NCI-H2196 (cell line): ENCODE results near the gene PTH1R.

Experiments used
- DNase-seq: peaks from one replicate; lab custom pipeline; 2025; ENCODE audit not compliant: unreplicated experiment; lab: John Stamatoyannopoulos, UW

Gene PTH1R

DNA sequence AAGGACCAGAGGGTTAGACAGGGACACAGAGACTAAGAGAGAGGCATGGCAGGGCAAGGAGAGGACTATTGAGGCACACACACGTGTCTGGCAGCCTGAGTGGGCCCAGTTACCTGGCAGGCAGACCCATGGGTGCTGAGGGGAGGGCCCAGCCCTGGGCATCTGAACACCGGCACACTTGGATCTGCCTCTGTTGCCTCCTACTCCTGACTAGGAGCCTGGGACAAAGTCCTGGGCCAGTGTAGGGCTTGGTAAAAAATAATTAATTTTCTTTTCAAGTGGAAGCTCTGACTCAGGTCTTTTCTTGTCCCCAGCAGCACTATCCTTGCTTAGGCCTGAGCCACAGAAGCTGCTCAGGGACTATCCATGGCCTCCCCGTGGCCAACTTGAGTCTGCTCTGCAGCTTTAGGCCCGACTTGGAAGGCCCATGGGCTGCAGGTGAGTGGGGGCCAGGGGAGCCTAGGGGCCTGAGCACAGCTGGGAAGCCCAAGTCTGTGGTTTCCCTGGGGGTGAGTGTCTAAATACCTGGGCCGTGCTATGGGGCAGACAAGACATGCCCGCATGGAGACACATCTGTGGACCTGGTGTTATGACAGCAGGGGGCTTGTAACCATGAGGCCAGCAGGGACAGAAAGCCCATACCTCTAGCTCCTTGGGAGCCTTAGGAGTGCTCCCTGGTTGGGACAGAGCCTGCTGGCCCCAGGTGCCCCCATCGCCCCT, at the start of gene PTH1R:
TSS of gene PTH1R (plus strand) at position 316 of the 720 bp plus-strand sequence. CDS start 5,839 bp downstream, outside the sequence.
- no peak for DNase-seq

DNA sequence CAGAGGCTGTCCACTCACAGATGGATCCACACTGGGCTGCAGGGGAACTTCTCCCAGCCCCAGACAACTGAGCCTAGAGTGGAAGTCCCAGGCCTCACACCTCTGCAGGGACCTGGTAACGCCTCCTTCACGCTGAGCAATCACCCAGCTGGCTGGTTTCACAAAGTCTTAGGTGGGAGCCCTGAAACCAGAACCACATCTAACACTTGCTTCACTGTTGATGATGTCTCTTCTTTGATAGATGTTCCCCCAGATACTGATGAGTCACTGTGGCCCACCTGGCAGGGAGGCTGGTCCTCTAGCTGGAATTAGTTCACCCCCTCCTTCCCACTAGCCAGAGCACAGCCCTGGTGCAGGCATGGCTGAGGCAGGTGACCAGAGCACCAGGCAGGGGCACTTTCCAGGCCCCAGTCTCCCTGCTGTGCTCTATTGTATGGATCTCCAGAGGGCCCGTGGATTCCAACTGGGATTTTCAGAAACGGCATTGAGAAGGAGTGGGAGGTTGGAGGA, 47.8 kb upstream of the PTH1R start:
- no peak for DNase-seq

DNA sequence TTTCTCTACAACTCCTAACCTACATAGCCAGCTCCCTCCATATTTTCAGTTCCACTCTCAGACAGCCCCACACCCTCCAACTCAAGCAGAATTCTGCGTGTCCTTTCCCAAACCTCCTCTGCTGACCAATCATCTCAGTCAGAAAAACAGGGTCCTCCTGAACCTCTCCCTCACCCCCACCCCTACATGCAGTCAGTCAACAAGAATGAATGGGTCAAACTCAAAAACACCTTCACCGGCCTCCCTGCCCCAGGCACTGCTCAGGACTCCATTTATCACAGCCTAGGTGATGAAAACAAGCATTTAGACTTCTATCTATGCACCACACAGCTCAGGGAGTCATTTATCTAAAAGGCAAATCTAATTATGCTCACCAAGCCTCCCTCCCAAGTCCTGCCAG, 46.7 kb upstream of the PTH1R start:
- DNase-seq = no peak

DNA sequence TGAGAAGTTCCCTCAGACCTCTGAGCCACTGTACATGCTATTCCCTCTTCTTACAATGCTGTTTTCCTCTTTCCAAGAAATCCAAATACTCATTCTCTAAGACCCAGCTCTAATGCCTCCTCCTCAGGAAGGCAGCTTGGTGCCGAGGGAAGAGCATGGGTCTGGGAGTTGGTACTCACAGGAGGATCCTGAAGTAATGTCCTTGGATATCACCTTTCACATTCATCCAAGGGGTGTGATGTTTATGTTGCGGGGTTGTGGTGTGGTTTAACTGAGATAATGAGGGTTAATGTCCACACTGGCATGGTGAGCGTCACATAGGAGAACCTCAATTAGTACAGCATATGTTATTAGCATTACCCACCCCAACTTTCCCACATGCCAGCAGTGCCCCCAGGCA, 46.2 kb upstream of the PTH1R start:
- DNase-seq = no peak

DNA sequence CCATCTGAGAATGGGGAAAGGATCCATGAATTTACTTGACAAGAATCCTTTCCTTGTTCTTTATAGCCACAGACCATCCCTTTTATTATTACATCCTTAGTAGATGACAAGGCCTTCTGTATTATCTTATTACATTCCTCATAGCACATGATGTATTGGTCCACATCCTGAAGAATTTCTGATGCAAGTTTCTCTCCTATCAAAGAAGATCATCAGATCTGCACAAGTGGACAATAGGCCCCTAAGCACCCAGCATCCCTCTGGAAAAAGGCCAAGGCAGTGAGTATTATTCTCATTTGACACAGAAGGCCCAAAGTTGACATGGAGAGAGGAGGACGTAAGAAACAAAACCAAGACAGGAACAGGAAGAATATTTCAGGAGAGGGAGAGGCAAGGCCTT, 45.7 kb upstream of the PTH1R start:
- no peak for DNase-seq

DNA sequence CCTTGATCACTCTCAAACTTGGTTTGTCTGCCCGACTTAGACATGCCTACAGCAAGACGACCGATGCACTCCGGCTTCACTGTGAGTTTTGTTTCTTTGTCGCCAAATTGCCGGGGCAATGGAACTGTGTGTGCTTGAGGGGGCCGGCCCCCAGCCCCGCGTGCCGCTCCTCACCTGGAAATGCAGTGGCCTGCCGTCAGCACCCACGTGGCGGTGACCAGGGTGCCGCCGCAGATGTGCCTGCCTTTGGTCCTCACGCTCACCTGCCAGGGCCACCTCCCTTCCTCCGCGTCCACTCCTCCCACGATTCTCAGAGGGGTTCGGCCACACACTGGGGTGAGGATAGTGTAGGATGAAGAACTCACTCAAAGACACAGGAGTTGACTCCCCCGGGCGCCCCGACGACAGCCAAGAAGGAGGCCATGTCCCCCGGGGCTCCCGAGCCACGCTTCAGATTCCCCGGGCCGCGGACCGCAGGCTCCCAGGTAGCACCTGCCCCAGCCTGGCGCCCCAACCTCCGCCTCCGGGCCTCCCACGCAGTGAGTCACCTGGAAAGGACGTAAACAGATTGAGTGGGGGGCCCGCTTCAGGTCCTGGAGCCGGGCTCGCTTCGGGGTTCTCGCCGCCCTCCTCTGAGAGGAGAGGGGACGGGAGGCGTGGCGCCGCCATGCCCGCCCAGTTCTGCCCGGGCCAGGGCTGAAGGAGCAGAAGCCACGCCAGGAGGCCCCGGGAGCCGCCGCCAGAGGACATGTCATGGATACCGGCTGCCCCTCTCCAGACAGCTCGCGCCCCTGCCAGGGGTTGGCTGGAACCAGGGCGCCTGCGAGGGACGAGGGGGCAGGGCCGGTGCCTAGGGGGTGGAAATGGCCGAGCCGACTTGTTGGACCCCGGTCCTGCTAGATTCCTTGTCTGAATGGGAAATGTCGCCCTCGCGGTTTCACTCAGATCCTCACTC, 43.9 kb upstream of the PTH1R start:
- no peak for DNase-seq

DNA sequence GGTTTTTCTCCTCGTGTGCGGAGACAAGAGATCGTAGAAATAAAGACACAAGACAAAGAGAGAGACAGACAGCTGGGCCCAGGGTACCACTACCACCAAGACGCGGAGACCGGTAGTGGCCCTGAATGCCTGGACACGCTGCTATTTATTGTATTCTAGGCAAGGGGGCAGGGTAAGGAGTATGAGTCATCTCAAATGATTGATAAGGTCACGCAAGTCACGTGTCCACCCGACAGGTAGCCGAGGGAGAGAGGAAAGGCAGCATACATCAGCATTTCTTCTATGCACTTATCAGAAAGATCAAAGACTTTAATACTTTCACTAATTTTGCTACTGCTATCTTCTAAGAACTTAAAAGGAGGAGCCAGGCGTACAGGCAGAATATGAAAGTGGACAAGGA, 42.5 kb upstream of the PTH1R start:
- no peak for DNase-seq

DNA sequence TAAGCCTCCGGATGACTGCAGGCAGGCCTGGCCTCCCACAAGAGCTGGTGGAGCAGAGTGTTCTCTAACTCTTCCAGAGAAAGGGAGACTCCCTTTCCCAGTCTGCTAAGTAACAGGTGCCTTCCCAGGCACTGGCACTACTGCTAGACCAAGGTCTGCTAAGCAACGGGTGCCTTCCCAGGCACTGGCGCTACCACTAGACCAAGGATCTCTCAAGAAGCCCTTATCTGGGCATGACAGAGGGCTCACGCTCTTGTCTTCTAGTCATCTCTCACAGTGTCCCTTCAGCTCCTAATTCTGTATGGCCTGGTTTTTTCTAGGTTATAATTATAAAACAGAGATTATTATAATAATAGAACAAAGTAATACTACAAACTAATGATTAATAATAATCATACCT, 42.0 kb upstream of the PTH1R start:
- DNase-seq = no peak

DNA sequence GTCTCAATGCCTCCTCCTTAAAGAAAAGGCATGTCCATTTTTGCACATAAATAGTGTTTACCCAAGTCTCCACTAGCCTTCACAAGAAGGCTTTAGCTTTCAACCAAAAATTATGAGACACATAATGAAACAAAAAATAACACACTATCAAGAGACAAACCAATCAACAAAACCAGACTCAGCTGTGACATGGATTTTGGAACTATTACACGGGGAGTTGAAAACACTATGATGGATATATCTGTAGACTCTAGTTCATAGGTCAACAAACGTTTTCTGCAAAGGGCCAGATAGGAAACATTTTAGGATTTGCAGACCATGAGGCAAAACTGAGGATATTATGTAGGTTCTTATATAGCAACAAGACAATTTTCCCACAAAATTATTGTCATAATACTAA, 39.2 kb upstream of the PTH1R start:
- DNase-seq = no peak

DNA sequence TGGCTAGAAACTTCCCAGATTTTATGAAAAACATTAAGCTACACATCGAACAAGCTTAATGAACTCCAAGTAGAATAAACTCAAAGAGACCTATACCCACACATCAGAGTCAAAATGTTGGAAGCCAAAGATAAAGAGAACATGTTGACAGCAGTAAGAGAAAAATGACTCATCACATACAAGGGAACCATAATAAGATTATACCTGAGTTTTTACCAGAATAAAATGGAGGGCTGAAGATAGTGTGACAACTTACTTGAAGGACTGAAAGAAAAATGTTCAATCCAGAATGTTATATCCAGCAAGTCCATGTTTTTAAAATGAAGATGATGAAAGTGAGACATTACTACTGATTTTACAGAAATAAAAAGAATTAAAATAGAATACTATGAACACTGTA, 37.0 kb upstream of the PTH1R start:
- no peak for DNase-seq

DNA sequence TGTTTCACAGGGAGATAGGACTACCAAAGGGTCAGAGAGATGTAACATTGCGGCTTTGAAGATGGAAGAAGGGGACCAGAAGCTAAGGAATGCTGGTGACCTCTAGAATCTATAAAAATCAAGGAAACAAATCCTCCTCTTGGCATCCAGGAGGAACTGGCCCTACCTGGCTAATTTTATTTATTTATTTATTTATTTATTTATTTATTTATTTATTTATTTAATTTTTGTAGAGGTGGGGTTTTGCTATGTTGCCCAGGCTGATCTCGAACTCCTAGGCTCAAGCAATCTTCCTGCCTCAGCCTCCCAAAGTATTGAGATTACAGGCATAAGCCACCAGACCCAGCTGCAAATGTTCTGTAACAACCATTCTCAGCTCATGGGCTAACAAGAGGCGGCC, 34.0 kb upstream of the PTH1R start:
- no peak for DNase-seq

DNA sequence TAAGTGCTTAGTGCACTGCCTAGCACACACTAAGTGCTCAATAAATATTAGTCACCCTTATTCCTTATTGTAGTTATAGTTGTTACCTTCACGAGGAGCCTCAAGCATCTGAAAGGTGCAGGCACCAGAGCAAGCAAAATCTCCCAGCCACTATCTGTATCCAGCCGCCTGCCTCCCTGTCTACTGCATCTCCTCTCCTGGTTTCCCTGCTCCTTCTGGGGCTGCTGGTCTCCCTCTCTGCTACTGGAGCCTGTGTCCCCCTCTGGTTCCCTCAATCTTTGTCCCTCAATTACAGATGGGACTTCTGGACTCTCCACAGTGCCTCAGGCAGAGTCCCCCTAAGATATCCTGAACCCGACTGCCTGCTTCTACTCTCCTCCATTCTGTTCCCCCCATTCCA, 33.1 kb upstream of the PTH1R start:
- DNase-seq = no peak

DNA sequence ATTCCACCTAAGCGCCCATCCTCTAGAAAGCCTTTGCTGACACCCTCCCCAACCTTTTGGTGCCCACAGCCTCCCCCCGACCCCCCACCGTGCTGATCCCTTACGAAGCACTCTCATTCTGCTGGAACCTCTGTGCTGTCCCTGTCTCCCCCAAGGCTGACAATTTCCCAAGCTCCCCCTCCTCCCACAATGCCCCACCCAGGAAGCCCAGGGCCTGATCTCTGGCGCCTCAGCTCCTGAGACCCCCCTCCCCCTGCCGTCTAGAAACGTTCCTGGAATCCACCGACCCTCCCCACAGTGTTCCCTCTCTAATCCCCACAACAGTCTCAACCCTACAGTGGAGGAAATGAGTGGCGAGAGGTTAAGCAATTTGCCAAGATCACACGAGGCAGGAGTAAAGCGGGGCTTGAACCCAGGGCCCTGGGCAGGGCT, 32.6 kb upstream of the PTH1R start:
- DNase-seq = no peak

DNA sequence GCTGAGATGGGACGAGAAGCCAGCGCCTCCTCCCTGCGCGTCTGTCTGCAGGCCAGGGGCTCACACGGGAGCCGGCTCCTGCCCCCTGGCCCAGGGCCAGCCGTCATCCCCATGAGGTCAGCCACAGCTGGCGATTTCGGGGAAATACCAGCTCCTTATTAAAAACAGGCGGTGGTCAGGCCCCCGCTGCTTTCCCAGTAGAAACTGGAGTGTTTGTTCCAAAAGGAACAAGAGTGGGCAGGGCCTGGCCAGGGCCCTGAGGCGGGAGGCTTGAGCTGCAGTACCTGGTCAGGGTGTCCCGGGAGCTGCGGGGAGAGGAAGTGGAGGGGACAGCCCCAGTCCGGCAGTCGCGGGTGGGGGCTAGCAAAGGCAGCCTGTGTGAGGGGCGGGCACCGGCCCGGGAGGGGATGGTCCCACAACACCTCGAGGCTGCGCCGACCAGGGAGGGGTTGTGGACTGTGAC, 32.1 kb upstream of the PTH1R start:
- no peak for DNase-seq

DNA sequence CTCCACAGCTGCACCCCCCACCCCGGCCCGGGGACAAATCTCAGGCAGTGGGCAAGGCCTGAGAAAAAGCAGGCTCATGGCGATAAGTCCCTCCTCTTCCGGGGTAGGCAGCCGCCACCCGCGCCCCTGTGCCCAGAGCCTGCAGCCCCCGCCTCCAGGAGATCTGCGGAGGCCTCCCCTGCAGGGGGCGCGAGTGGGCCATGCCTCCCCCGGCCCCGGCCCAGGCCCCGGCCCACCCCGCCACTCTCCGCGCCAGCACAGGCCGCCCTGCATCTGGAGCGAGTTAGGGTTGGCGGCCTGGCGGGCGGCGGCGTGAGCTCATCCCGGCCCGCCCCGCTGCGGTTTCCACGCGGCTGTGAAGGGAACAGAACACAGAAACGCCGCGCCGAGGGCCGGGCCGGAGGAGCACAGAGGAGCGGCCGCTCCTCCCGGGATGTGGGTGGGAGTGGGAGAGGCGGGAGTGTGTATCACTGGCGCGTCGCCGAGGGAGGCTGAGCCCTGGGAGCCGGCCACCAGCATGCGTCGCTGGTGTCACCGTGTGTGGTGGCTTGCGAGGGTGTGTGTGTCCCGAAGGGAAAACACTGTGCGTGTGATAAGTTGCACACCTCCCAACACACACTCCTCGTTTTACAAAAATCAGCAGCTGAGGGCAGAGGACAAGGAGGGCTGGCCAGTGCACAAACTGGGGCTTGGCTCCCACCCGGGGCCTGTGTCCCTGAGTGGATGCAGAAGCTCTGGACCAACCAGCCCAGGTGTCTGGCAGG, 31.5 kb upstream of the PTH1R start:
- DNase-seq = no peak

DNA sequence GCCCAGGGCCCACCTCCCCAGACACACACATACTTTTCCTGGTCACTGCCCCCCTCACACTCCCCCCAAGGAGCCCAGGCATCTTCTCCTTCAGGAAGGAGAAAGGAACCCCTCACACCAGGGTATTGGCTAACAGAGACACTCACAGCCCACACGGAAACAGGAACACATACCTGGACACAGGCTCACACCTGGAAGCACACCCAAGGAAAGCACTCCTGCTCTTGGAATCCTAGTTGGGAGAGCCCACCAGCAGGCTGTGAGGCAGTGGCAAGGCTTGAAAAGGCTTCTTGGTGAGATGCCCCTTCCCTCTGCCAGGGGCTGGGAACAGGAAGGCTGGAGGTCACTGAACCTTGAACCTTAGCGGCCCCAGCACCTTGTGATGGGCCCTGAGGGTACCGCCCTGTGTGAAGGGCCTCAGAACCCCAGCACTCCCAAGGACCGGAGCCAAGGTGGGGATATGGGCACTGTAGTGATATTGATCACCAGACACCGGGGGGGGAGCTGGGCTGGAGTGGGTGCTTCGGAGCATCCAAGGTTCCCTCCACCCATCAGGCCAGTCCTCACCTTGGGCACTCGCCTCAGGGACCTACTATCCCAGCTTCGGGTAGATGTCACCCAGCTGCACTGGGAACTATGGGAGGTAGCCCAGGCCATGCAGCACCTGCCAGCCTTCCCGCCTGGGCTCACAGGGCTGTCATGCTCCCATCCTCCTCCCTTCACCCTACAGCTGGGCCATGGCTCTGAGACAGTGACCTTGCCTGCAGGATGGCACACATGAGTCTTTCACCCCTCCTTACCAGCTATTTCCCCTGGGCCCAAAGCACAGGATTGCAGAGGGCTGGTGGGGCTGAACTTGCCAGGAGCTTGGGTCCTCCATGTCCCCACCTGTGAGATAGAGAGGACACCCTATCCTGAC, 30.6 kb upstream of the PTH1R start:
- DNase-seq = no peak

DNA sequence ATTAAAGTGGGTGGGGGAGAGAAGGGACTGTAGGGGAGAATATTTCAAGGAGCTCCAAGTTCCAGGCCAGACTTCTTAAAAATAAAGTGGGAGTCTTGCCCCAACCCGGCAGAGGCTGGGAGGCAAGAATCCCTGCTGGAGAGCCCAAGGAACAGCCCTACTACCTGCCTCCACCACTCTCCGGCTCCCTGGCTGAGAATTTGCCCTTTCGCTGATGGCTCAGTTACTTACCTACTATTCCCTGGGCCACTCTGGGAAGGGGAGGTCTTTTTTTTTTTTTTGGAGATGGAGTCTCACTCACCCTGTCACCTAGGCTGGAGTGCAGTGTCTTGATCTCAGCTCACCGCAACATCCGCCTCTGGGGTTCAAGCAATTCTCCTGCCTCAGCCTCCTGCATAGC, 29.8 kb upstream of the PTH1R start:
- DNase-seq = no peak

DNA sequence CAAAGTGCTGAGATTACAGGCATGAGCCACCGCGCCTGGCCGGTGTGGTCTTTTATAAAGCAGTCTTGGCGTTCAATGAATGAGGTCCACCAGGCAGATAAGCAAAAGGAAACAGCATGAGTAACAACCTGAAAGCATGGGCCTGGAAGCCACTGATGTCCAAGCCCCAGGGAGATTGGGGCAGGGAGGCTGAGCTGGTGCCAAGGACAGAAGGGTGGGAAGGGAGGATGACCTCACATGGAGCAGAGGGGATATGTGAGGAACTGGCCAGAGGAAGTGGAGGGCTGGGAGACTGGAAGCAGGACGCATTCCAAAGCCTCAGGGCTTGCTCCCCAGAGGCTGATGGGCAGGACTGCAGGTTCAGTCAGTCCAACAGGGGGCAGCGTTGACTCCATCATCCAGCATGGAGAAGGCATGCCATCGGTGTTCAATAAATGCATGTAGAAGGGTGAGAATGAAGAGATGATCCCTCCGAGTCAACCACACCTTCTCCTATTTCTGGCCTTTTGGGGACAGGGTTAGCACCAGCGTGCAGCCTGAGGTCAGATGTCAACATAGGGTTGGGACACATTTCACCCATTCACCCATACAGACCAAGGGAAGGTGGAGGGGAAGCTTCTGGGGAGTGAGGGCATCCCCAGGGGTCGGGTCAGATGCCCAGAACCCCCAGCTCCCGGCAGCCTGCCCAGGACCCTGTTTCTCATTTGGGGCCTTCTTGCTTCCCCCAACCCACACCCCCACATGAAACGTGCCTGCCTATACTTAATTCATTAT, 29.1 kb upstream of the PTH1R start:
- no peak for DNase-seq

DNA sequence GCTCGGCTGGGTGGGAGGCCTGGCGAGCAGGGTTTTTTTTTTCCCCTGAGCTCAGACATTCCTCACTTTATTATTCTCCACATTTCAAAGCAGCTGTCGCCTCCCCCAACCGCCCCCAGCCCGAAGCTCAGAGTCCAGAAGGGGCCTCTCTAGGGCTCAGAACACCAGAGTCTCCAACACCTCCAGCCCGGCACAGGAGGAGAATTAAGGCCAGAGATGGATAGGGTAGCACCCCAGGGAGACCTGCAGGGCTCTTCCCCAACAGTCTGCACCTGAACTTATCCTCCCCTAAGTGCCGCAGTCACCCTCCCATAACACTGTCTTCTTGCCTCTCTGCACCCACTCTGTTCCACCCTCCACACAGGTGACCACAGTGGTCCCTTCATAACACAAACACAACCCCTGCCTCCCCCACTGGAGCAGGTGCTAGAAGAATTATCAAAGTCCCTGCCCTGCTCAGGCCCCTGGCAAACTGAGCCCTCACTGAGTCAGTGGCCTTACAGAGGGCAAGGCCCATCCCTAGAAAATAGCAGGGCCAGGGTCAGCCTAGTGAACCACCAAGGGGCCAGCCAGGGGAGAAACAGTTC, 28.4 kb upstream of the PTH1R start:
- no peak for DNase-seq
